Gastrocnemius medialis (tissue), 4 donors: ENCODE measurements around the gene TBC1D10A. TPM values are rescaled to one million over a fixed set of nuclear protein-coding genes. Genes with fewer than 3 reads are reported as not detected.

Experiments used
- ATAC-seq, 2 donors: fragments of 150-250 bp; one replicate each; pipeline ENCODE4 v1.9.1; 2016
- DNase-seq, 2 donors: peaks; one replicate each; pipeline ENCODE4 v3.0.0-alpha.2; 2019
- H3K27ac ChIP-seq, 4 donors: fragments of 200-600 bp; sonication (generic); 1 replicate in 1 of 4; 2 replicates in 3 of 4; pipeline ENCODE4 v1.5.1; 2016 to 2018; ENCODE audit warnings: mild to moderate bottlenecking in 2 of 4, moderate library complexity in 1 of 4
- H3K27me3 ChIP-seq, 3 donors: fragments of 200-600 bp; sonication (generic) in 2 of 3; 1 replicate in 1 of 3; 2 replicates in 2 of 3; pipeline versions ENCODE4 v1.5.1 to v1.6.0; 2016 to 2019; ENCODE audit warnings: mild to moderate bottlenecking in 1 of 3, moderate library complexity in 1 of 3
- H3K36me3 ChIP-seq, 2 donors: fragments of 200-600 bp; sonication (generic) in 1 of 2; one replicate each; pipeline ENCODE4 v1.5.1; 2017 to 2018
- H3K4me1 ChIP-seq, 2 donors: fragments of 200-600 bp; sonication (generic) in 1 of 2; one replicate each; pipeline ENCODE4 v1.5.1; 2016 to 2017; ENCODE audit warnings: mild to moderate bottlenecking in 2 of 2
- H3K4me3 ChIP-seq, 4 donors: fragments of 200-600 bp; sonication (generic) in 3 of 4; 1 replicate in 1 of 4; 2 replicates in 3 of 4; pipeline ENCODE4 v1.5.1; 2016 to 2019; ENCODE audit warnings: mild to moderate bottlenecking in 2 of 4
- H3K9me3 ChIP-seq, 3 donors: fragments of 200-600 bp; sonication (generic) in 2 of 3; 1 replicate in 1 of 3; 2 replicates in 2 of 3; pipeline ENCODE4 v1.5.1; 2016 to 2019
- POLR2A ChIP-seq, 2 donors: fragments of 450-650 bp; IDR thresholded peaks; one replicate each; pipeline ENCODE4 v1.6.1; 2017; ENCODE audit warnings: antibody characterized with exemption in 2 of 2, mild to moderate bottlenecking in 2 of 2, moderate library complexity in 2 of 2
- in situ Hi-C, 4 donors: fragments of 200-750 bp; cut with MboI; loops; one replicate each; pipeline versions ENCODE4 v1.15.0 to v1.8.0; 2017; ENCODE audit warnings: low sequenced_read_pairs in 4 of 4
- intact Hi-C: fragments of 100-400 bp; cut with DNase I; formaldehyde crosslinking; loops from one replicate; pipeline ENCODE4 v1.15.1; 2023; ENCODE audit warnings: low total_unique reads
- total RNA-seq, 4 donors: library from RNA; depleted of rRNA; stranded (reverse); fragments of >200 nt; gene quantifications; one replicate each; pipeline versions ENCODE4 v1.1.0 to v1.2.3, GENCODE V29; 2016
- TF ChIP-seq, protein P1 (sequence below), 5 experiments: fragments of 450-650 bp in 3 of 5; fragments of 200-600 bp in 2 of 5; sonication (generic) in 2 of 5; IDR thresholded peaks in 4 of 5; conservative IDR thresholded peaks in 1 of 5; 1 replicate in 4 of 5; 2 replicates in 1 of 5; pipeline ENCODE4 v1.5.1; 2016 to 2019; ENCODE audit warnings: antibody characterized with exemption in 5 of 5, mild to moderate bottlenecking in 3 of 5, moderate library complexity in 3 of 5

Gene TBC1D10A
- total RNA-seq, 4 donors from 2014 or later = 4.1 to 9.6 (median 6.2) TPM

- Histone ChIP-seq H3K27ac (no peak overlapping the region), H3K36me3 (no peaks in the 10 kb centered on the region), H3K9me3 (no peaks in the 10 kb centered on the region), H3K4me3 (no peak overlapping the region), H3K4me1 (no peaks in the 10 kb centered on the region), H3K27me3 (no peaks in the 10 kb centered on the region)
- DNase-seq (no peak), ATAC-seq (no peak)
- intact Hi-C loops = no loop called here
- TF ChIP-seq POLR2A (IDR thresholded peaks at IDR 0.05) = no peak
- TF ChIP-seq, protein P1, sequence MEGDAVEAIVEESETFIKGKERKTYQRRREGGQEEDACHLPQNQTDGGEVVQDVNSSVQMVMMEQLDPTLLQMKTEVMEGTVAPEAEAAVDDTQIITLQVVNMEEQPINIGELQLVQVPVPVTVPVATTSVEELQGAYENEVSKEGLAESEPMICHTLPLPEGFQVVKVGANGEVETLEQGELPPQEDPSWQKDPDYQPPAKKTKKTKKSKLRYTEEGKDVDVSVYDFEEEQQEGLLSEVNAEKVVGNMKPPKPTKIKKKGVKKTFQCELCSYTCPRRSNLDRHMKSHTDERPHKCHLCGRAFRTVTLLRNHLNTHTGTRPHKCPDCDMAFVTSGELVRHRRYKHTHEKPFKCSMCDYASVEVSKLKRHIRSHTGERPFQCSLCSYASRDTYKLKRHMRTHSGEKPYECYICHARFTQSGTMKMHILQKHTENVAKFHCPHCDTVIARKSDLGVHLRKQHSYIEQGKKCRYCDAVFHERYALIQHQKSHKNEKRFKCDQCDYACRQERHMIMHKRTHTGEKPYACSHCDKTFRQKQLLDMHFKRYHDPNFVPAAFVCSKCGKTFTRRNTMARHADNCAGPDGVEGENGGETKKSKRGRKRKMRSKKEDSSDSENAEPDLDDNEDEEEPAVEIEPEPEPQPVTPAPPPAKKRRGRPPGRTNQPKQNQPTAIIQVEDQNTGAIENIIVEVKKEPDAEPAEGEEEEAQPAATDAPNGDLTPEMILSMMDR (IDR thresholded peaks at IDR 0.05 in 4 of 5, conservative IDR thresholded peaks at IDR 0.05 in 1 of 5) = no peak
- in situ Hi-C loops = no loop called here
Observed at GRCh38 chr22:30276039-30276438, 50.7 kb downstream of the TBC1D10A start.

GRCh38 chr22:30275625-30276024 is 51.1 kb downstream of the TBC1D10A start:
- in situ Hi-C loops (no loop called here), intact Hi-C loops (no loop called here)
- H3K36me3 ChIP-seq = no peaks in the 10 kb centered on the region
- H3K4me1 ChIP-seq = no peaks in the 10 kb centered on the region
- ATAC-seq (no peak), DNase-seq (no peak)
- no peak for TF ChIP-seq POLR2A (IDR thresholded peaks at IDR 0.05)
- TF ChIP-seq, protein P1 (IDR thresholded peaks at IDR 0.05 in 4 of 5, conservative IDR thresholded peaks at IDR 0.05 in 1 of 5) = no peak
- H3K9me3 ChIP-seq = no peaks in the 10 kb centered on the region
- no peak overlapping the region for H3K27ac ChIP-seq
- no peak overlapping the region for H3K4me3 ChIP-seq
- no peaks in the 10 kb centered on the region for H3K27me3 ChIP-seq

DNA sequence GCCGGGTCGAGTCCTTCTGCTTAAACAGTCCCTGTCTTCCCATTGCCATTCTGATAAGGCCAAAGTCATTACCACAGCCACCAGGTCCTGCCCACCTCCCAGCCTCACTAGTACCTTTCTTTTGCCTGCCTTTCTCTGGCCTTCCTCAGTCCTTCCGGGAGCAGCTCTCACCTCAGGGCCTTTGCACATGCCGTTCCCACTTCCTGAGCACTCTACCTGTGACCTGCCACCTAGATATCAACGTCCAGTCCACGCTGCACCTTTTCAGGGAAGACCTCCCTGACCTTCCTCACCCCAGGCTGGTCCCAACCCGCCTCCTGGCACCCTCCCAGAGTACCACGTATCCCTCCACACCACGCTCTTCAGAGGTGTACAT is 52.3 kb downstream of the TBC1D10A start:
- Histone ChIP-seq H3K4me3 (no peak overlapping the region), H3K4me1 (no peaks in the 10 kb centered on the region), H3K27ac (no peak overlapping the region), H3K9me3 (no peaks in the 10 kb centered on the region), H3K36me3 (no peaks in the 10 kb centered on the region), H3K27me3 (no peaks in the 10 kb centered on the region)
- in situ Hi-C loops (no loop called here), intact Hi-C loops (no loop called here)
- ATAC-seq (no peak), DNase-seq (no peak)
- TF ChIP-seq POLR2A (IDR thresholded peaks at IDR 0.05) = no peak
- TF ChIP-seq, protein P1 (IDR thresholded peaks at IDR 0.05 in 4 of 5, conservative IDR thresholded peaks at IDR 0.05 in 1 of 5) = no peak

DNA sequence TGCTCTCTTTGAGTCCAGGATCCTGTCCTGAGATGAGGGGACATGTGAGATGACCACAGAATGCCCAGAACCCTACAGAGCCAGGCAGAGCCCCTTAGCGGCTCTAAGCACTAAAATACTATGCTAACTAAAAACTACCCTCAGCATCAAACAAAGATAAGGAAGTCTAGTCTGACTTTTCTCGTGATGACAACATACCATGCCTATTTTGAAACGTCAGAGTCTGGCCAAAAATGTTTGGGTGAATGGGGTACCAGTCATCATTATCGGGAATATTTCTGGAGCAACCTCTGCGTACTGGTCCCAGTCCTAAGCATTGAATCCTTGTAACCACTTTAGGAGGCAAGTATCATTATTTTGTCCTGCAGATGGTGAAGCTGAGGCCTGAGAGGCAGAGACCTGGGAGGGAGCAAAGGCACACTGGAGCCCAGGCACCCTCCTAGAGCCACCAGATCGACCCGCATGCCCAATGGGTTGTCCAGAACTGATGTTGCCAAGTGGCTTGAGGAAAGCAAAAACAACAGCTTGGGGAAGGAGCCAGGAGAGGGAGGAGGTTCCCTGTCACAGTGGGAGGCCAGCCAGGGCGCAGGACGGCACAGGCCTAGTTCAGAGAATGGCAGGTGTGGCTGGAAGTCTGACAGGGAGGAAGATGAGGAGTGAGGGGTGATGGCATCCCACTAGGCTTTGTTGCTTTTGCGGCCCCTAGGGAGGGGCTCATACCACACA is 52.9 kb downstream of the TBC1D10A start:
- H3K9me3 ChIP-seq = no peaks in the 10 kb centered on the region
- H3K4me1 ChIP-seq = no peaks in the 10 kb centered on the region
- H3K36me3 ChIP-seq = no peaks in the 10 kb centered on the region
- H3K4me3 ChIP-seq = no peak overlapping the region
- no peak for ATAC-seq
- TF ChIP-seq, protein P1 (IDR thresholded peaks at IDR 0.05 in 4 of 5, conservative IDR thresholded peaks at IDR 0.05 in 1 of 5) = no peak
- TF ChIP-seq POLR2A (IDR thresholded peaks at IDR 0.05) = no peak
- no peak overlapping the region for H3K27ac ChIP-seq
- in situ Hi-C loops = no loop called here
- intact Hi-C loops = no loop called here
- H3K27me3 ChIP-seq = no peaks in the 10 kb centered on the region
- no peak for DNase-seq
